ENCODE measurements around the gene RABGAP1L.

RABGAP1L gene

GRCh38 chr1:174949061-174949460, 789.7 kb downstream of the RABGAP1L start:
- Histone ChIP-seq H3K4me1 (ENCODE audit: control insufficient read depth, insufficient read depth, low read length) (peaks cover 4% of the 10 kb centered on the region; the same call in 1 of the 2 replicates), H3K4me3 (ENCODE audit: low read depth, low read length) (no peak overlapping the region), H3K36me3 (ENCODE audit: control insufficient read depth in 2 of 2, insufficient read depth in 1 of 2, low read length in 2 of 2) (no peaks in the 10 kb centered on the region), H3K9me3 (ENCODE audit: control insufficient read depth, insufficient read depth, low read depth, low read length) (no peaks in the 10 kb centered on the region), H3K27ac (ENCODE audit: extremely low read depth, low read depth, low read length) (no peak overlapping the region)
- no peak for TF ChIP-seq PRDM6 (tag by site-specific recombination; IDR thresholded peaks at IDR 0.05)
- no peak for TF ChIP-seq ZNF175 (tag by site-specific recombination; IDR thresholded peaks at IDR 0.05)
- no peak for TF ChIP-seq ZFP41 (tag by site-specific recombination; IDR thresholded peaks at IDR 0.05; ENCODE audit: borderline replicate concordance)
- TF ChIP-seq KLF9 (tag by site-specific recombination; IDR thresholded peaks at IDR 0.05; ENCODE audit: low read depth): no peak
- no peak for TF ChIP-seq ZNF121 (tag by site-specific recombination; IDR thresholded peaks at IDR 0.05)
- no peak for TF ChIP-seq REPIN1 (tag by site-specific recombination; IDR thresholded peaks at IDR 0.05; ENCODE audit: low read depth)
- TF ChIP-seq ZNF660 (tag by site-specific recombination; IDR thresholded peaks at IDR 0.05): no peak
- no peak for TF ChIP-seq FEZF1 (tag by site-specific recombination; IDR thresholded peaks at IDR 0.05)
- TF ChIP-seq ZBTB20 (tag by site-specific recombination; IDR thresholded peaks at IDR 0.05): no peak
- TF ChIP-seq MYNN (tag by site-specific recombination; IDR thresholded peaks at IDR 0.05; ENCODE audit: borderline replicate concordance): no peak
- no peak for TF ChIP-seq SCRT2 (tag by site-specific recombination; IDR thresholded peaks at IDR 0.05)
- no peak for TF ChIP-seq ZNF548 (tag by site-specific recombination; IDR thresholded peaks at IDR 0.05)
- TF ChIP-seq YY2 (tag by site-specific recombination; IDR thresholded peaks at IDR 0.05): no peak
- no peak for TF ChIP-seq ZNF692 (tag by site-specific recombination; IDR thresholded peaks at IDR 0.05)
- no peak for TF ChIP-seq ZNF2 (tag by site-specific recombination; IDR thresholded peaks at IDR 0.05)
- ChIA-PET CTCF (no interaction called here), POLR2A (no interaction called here)

- Histone ChIP-seq H3K4me1 (ENCODE audit: control insufficient read depth, insufficient read depth, low read length) (peaks cover 6% of the 10 kb centered on the region; the same call in 1 of the 2 replicates), H3K4me3 (ENCODE audit: low read depth, low read length) (no peak overlapping the region), H3K27ac (ENCODE audit: extremely low read depth, low read depth, low read length) (no peak overlapping the region), H3K9me3 (ENCODE audit: control insufficient read depth, insufficient read depth, low read depth, low read length) (no peaks in the 10 kb centered on the region), H3K36me3 (ENCODE audit: control insufficient read depth in 2 of 2, insufficient read depth in 1 of 2, low read length in 2 of 2) (no peaks in the 10 kb centered on the region)
- no peak for TF ChIP-seq ZNF184 (tag by site-specific recombination; IDR thresholded peaks at IDR 0.05)
- no peak for TF ChIP-seq KLF17 (tag by site-specific recombination; IDR thresholded peaks at IDR 0.05)
- TF ChIP-seq HOXC10 (CRISPR knock-in tag; IDR thresholded peaks at IDR 0.05): no peak
- no peak for TF ChIP-seq HIC1 (tag by site-specific recombination; IDR thresholded peaks at IDR 0.05)
- TF ChIP-seq SETDB1 (IDR thresholded peaks at IDR 0.05; ENCODE audit: insufficient read length, low read length): no peak
- no peak for TF ChIP-seq ZNF433 (tag by site-specific recombination; IDR thresholded peaks at IDR 0.05; ENCODE audit: low read depth)
- no peak for TF ChIP-seq ZNF623 (tag by site-specific recombination; IDR thresholded peaks at IDR 0.05)
- TF ChIP-seq ZNF544 (tag by site-specific recombination; IDR thresholded peaks at IDR 0.05): no peak
- no peak for TF ChIP-seq ZNF214 (tag by site-specific recombination; IDR thresholded peaks at IDR 0.05; ENCODE audit: borderline replicate concordance)
- TF ChIP-seq TCF7L2 (IDR thresholded peaks at IDR 0.05; ENCODE audit: borderline replicate concordance, low read depth, low read length): no peak
- TF ChIP-seq ZNF830 (tag by site-specific recombination; IDR thresholded peaks at IDR 0.05; ENCODE audit: low read depth): no peak
- no peak for TF ChIP-seq TRIM28 (IDR thresholded peaks at IDR 0.05; ENCODE audit: borderline replicate concordance, low read length)
- TF ChIP-seq ZNF416 (tag by site-specific recombination; IDR thresholded peaks at IDR 0.05): no peak
- no peak for TF ChIP-seq ZNF341 (tag by site-specific recombination; IDR thresholded peaks at IDR 0.05; ENCODE audit: low read depth)
- no peak for TF ChIP-seq ZNF114 (tag by site-specific recombination; IDR thresholded peaks at IDR 0.05)
- ChIA-PET CTCF (no interaction called here), POLR2A (no interaction called here)
Measured at GRCh38 chr1:174949645-174950044, 790.3 kb downstream of the RABGAP1L start.

Measured in HEK293 (cell line).